Natural killer cell (primary cell): ENCODE measurements around the gene ST3GAL3. TPM values are rescaled to one million over a fixed set of nuclear protein-coding genes. Genes with fewer than 3 reads are reported as not detected.

Experiments used
- ATAC-seq, 3 donors: fragments of 150-1000 bp in 2 of 3; fragments of 200-7000 bp in 1 of 3; cut with Tn5 transposase; 1 replicate in 1 of 3; 2 replicates in 2 of 3; pipeline ENCODE4 v1.10.0; 2021; ENCODE audit warnings: mild to moderate bottlenecking in 2 of 3, moderate library complexity in 2 of 3
- DNase-seq, 2 donors: peaks; one replicate each; pipeline versions ENCODE4 v3.0.0 to v3.0.0-alpha.2; 2013 to 2021; ENCODE audit warnings: mixed read lengths in 1 of 2
- H3K27ac ChIP-seq: one replicate; pipeline ENCODE4 v1.5.1; 2013; ENCODE audit warnings: mild to moderate bottlenecking, low read length
- H3K27me3 ChIP-seq: one replicate; pipeline ENCODE4 v1.6.1; 2013; ENCODE audit warnings: low read length; ENCODE audit not compliant: control insufficient read depth, insufficient read depth
- H3K36me3 ChIP-seq: one replicate; pipeline ENCODE4 v1.6.1; 2013; ENCODE audit warnings: low read length; ENCODE audit not compliant: control insufficient read depth, insufficient read depth
- H3K4me1 ChIP-seq: one replicate; pipeline ENCODE4 v1.6.1; 2013; ENCODE audit warnings: low read length; ENCODE audit not compliant: control insufficient read depth, insufficient read depth
- H3K4me3 ChIP-seq: one replicate; pipeline ENCODE4 v1.5.1; 2013; ENCODE audit warnings: low read length
- H3K9me3 ChIP-seq: one replicate; pipeline ENCODE4 v1.6.1; 2013; ENCODE audit warnings: low read length; ENCODE audit not compliant: control insufficient read depth, insufficient read depth
- H3K27ac Mint-ChIP-seq, 2 donors: one replicate each; pipeline ENCODE4 v1.8.0; 2022; ENCODE audit warnings: mild to moderate bottlenecking in 2 of 2, mixed read lengths in 2 of 2, moderate library complexity in 1 of 2
- H3K27me3 Mint-ChIP-seq, 2 donors: one replicate each; pipeline ENCODE4 v1.8.0; 2022; ENCODE audit warnings: low read depth in 2 of 2, mixed read lengths in 2 of 2
- H3K36me3 Mint-ChIP-seq: one replicate; pipeline ENCODE4 v1.8.0; 2022; ENCODE audit warnings: mixed read lengths
- H3K4me1 Mint-ChIP-seq, 2 donors: one replicate each; pipeline ENCODE4 v1.8.0; 2022; ENCODE audit warnings: mixed read lengths in 2 of 2
- H3K4me3 Mint-ChIP-seq: one replicate; pipeline ENCODE4 v1.8.0; 2022; ENCODE audit warnings: mild to moderate bottlenecking, moderate library complexity, mixed read lengths
- H3K9me3 Mint-ChIP-seq, 2 donors: one replicate each; pipeline ENCODE4 v1.8.0; 2022; ENCODE audit warnings: mixed read lengths in 2 of 2
- whole genome bisulfite sequencing: methylation state at CpG from one replicate; pipeline ENCODE4 v1.1.7; 2013; ENCODE audit warnings: missing lambda C conversion rate; ENCODE audit not compliant: insufficient coverage; 5-methylcytosine and 5-hydroxymethylcytosine counted together
- intact Hi-C: fragments of 100-400 bp; cut with micrococcal nuclease; formaldehyde crosslinking; loops from one replicate; pipeline ENCODE4 v1.14.2; 2022
- total RNA-seq, 4 donors: library from RNA; stranded (reverse); fragments of 120-200 nt in 1 of 4; gene quantifications; one replicate each; pipeline versions ENCODE4 v1.2.3 to v1.2.4, GENCODE V29; 2013 to 2022
- TF ChIP-seq, protein P1 (sequence below): fragments of 200-600 bp; IDR thresholded peaks from one replicate; pipeline ENCODE4 v1.8.0; 2022; ENCODE audit warnings: antibody characterized with exemption

The ST3GAL3 gene
- total RNA-seq, 3 donors from 2014 or later (not counting 1 experiment from before 2014, with no cell fraction given) = 22.2 to 27.3 (median 22.3) TPM

DNA sequence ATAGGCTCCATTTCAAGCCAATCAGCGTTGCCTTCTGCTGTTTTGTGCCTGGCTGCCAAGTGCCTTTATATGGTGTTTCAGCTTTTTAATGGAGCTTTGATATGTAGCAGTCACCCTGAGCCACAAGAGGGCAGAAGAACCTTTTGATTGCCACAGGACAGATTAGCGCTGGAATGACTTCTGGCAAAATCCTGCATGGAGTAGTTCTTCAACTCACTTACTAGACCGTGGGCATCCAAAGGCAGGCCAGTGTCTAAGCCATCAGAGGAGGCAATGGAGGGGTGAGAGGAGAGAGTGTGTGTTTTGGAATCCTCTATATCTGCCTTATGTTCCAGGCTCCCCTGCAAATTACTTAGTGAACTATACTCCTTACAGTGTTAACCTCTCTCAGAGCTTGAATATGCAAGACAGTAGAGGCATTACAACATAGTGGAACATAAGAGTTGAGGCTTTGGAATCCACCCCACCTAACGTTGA, 56.2 kb downstream of the ST3GAL3 start:
- no peak overlapping the region for H3K27ac Mint-ChIP-seq
- no peaks in the 10 kb centered on the region for H3K9me3 ChIP-seq
- H3K4me3 Mint-ChIP-seq = no peak overlapping the region
- peaks cover 5 to 6% of the 10 kb centered on the region in 2 donors for H3K4me1 Mint-ChIP-seq
- H3K36me3 Mint-ChIP-seq = no peaks in the 10 kb centered on the region
- no peaks in the 10 kb centered on the region for H3K4me1 ChIP-seq
- 12% methylated on average over 3 of the region's 4 CpGs for WGBS
- no peak overlapping the region for H3K27ac ChIP-seq
- no peaks in the 10 kb centered on the region for H3K36me3 ChIP-seq
- ATAC-seq = peak; percentile 73 to 84 (median 77)
- no peaks in the 10 kb centered on the region for H3K27me3 Mint-ChIP-seq
- TF ChIP-seq, protein P1, sequence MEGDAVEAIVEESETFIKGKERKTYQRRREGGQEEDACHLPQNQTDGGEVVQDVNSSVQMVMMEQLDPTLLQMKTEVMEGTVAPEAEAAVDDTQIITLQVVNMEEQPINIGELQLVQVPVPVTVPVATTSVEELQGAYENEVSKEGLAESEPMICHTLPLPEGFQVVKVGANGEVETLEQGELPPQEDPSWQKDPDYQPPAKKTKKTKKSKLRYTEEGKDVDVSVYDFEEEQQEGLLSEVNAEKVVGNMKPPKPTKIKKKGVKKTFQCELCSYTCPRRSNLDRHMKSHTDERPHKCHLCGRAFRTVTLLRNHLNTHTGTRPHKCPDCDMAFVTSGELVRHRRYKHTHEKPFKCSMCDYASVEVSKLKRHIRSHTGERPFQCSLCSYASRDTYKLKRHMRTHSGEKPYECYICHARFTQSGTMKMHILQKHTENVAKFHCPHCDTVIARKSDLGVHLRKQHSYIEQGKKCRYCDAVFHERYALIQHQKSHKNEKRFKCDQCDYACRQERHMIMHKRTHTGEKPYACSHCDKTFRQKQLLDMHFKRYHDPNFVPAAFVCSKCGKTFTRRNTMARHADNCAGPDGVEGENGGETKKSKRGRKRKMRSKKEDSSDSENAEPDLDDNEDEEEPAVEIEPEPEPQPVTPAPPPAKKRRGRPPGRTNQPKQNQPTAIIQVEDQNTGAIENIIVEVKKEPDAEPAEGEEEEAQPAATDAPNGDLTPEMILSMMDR = peak; percentile 62
- DNase-seq = peak in 1 of 2 donors; percentile 73
- no peaks in the 10 kb centered on the region for H3K27me3 ChIP-seq
- no peaks in the 10 kb centered on the region for H3K9me3 Mint-ChIP-seq
- intact Hi-C loops = loop anchor here (1.0 kb wide), 2 partner anchors 171 to 273 kb away; no protein-coding TSS in a partner anchor
- no peak overlapping the region for H3K4me3 ChIP-seq

- H3K4me3 Mint-ChIP-seq = no peak overlapping the region
Measured at GRCh38 chr1:43764581-43764980, 57.2 kb downstream of the ST3GAL3 start.

GRCh38 chr1:43766086-43766784, 58.9 kb downstream of the ST3GAL3 start:
- Histone ChIP-seq H3K4me3 (no peak overlapping the region), H3K36me3 (no peaks in the 10 kb centered on the region), H3K27ac (no peak overlapping the region), H3K9me3 (no peaks in the 10 kb centered on the region), H3K27me3 (no peaks in the 10 kb centered on the region), H3K4me1 (no peaks in the 10 kb centered on the region)
- no peaks in the 10 kb centered on the region for H3K36me3 Mint-ChIP-seq
- peaks cover 6 to 11% of the 10 kb centered on the region in 2 donors for H3K4me1 Mint-ChIP-seq
- WGBS = 92% methylated on average over 8 of the region's 8 CpGs
- ATAC-seq (no peak), DNase-seq (no peak)
- no peak overlapping the region for H3K27ac Mint-ChIP-seq
- no peaks in the 10 kb centered on the region for H3K27me3 Mint-ChIP-seq
- no peak overlapping the region for H3K4me3 Mint-ChIP-seq
- TF ChIP-seq, protein P1 = no peak
- intact Hi-C loops = no loop called here
- no peaks in the 10 kb centered on the region for H3K9me3 Mint-ChIP-seq

More at GRCh38 chr1:43764581-43764980, 57.2 kb downstream of the ST3GAL3 start:
- Histone ChIP-seq H3K4me1 (no peaks in the 10 kb centered on the region), H3K36me3 (no peaks in the 10 kb centered on the region), H3K27me3 (no peaks in the 10 kb centered on the region), H3K27ac (no peak overlapping the region), H3K9me3 (no peaks in the 10 kb centered on the region), H3K4me3 (no peak overlapping the region)
- H3K27ac Mint-ChIP-seq = no peak overlapping the region
- DNase-seq = no peak
- intact Hi-C loops = no loop called here
- 96% methylated on average over 6 of the region's 6 CpGs for WGBS
- ATAC-seq = no peak
- H3K9me3 Mint-ChIP-seq = no peaks in the 10 kb centered on the region
- H3K36me3 Mint-ChIP-seq = no peaks in the 10 kb centered on the region
- H3K27me3 Mint-ChIP-seq = no peaks in the 10 kb centered on the region
- TF ChIP-seq, protein P1 = no peak
- H3K4me1 Mint-ChIP-seq = peaks cover 5 to 6% of the 10 kb centered on the region in 2 donors
